GM19468 (cell line): ENCODE data around the gene EPN2.

Experiments used
- ATAC-seq: cut with Tn5 transposase; IDR thresholded peaks from one replicate; pipeline ENCODE4 v1.9.1; 2021; ENCODE audit warnings: mild to moderate bottlenecking, moderate library complexity, moderate number of reproducible peaks; ENCODE audit not compliant: unreplicated experiment; ENCODE audit errors: extremely low read depth

EPN2 gene

DNA sequence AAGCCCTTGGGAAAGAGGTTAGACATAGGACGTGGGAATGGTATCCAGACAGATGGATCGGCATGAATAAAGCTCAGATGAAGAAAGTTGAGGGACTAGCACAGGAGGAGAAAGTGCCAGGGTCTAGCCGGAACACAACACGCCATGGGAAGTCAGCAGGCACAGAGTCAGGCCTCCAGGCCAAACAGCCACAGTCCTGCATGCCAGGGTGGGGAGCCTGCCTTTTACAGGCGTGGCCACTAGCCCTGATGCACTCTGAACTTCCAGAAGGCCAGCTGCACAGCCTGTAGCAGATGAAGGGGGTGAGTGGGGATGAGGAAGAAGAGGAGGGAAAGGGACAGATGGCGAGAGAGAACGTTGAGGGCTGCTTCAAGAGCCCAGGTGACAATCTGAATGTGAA, 120.2 kb downstream of the EPN2 start:
- ATAC-seq = no peak

DNA sequence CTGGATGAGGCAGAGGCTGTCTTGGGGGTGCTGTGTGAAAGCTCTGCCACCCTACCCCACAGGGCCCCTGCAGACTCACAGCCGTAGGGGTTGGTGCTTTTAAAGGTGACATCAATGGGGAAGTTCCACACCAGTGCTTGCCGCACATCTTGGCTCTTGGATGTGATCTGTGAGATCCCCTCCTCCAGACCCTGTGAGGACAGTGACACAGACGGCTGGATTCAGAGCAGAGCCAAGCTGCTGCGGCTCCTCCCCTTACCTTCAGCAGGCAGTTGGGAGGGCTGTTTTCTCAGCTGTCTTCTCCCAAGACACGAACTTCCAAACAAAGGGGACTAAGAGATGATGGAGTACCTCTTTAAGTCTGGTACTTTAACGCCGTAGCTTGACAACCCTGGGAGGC, 120.6 kb downstream of the EPN2 start:
- ATAC-seq = no peak

DNA sequence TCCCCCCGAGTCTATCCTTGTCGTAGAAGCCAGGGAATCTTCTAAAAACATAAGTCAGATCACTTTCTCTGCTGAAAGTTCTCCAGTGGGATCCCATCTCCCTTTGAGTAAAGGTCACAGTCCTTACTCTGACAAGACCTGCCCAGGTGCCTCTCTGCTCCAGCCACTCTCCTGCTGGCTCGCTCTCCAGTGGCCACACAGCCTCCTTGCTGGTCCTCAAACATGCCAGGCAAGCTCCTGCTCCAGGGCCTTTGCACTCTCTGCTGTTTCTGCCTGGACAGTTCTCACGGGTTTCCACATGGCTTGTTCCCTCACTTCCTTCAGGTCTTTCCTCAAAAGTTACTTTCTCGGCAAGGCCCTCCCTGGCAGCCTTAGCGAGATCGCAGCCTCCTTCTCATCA, 122.0 kb downstream of the EPN2 start:
- ATAC-seq = no peak

DNA sequence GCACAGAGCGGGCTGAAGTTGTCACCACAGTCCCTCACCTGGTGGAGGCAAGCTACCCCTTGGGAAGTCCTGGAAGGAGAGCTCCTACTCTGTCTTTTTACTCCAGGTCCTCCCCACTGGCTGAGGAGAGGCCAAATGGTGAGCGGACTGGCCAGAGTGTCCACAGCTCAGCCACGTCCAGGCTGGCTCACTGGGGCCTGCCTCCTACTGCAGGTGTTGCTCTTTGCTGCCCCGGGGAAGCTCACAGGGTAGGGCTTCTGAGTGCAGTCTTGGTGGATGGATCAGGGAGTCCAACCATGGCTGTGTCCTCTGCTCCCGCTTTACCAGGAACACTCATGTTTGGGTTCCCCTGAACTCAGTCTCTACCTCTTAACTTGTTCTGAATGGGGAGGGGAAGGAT, 122.7 kb downstream of the EPN2 start:
- no peak for ATAC-seq

DNA sequence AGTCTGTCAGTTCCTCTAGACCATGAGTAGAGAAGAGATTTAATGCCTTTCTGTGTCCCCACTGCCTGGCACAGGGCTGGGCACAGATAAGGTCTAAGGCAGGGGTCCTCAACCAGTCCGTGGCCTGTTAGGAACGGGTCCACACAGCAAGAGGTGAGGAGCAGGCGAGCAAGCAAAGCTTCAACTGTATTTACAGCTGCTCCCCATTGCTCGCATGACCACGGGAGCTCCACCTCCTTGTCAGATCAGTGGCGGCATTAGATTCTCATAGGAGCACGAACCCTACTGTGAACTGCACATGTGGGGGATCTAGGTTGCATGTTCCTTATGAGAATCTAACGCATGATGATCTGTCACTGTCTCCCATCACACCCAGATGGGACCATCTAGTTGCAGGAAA, 123.6 kb downstream of the EPN2 start:
- ATAC-seq = no peak

DNA sequence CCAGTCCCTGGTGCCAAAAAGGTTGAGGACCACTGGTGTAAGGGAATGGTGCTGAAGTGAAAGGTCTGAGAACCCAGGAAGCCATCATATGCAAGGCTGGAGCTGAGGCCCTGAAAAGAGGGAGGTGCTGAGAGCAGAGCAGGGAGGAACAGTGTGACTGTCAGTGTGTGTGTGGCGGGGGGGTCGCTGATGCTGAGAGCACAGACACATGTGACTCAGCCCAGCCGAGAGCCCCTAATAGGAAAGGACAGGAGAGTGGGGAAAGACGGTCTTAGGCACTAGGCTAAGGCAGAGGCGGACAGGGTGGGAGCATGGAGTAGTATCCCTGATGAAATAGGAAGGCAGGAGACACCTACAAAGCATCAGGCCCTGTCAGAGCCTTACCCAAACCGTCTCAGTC, 124.2 kb downstream of the EPN2 start:
- no peak for ATAC-seq

DNA sequence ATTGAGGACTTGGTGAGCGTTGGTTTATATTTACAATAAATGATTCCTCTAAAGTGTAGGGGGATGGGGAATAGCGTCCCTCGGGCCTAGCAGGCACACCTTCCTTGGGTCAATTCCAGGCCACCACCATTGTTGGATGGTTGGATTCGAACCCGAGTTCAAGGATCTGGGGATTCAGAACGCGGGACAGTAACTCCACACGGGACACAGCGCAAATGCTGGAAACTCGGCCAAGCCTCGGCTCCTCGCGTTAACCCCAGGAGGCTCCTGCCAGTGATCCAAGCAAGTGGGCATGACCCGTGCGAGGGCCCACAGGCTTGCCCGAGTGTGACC, 124.7 kb downstream of the EPN2 start:
- no peak for ATAC-seq

DNA sequence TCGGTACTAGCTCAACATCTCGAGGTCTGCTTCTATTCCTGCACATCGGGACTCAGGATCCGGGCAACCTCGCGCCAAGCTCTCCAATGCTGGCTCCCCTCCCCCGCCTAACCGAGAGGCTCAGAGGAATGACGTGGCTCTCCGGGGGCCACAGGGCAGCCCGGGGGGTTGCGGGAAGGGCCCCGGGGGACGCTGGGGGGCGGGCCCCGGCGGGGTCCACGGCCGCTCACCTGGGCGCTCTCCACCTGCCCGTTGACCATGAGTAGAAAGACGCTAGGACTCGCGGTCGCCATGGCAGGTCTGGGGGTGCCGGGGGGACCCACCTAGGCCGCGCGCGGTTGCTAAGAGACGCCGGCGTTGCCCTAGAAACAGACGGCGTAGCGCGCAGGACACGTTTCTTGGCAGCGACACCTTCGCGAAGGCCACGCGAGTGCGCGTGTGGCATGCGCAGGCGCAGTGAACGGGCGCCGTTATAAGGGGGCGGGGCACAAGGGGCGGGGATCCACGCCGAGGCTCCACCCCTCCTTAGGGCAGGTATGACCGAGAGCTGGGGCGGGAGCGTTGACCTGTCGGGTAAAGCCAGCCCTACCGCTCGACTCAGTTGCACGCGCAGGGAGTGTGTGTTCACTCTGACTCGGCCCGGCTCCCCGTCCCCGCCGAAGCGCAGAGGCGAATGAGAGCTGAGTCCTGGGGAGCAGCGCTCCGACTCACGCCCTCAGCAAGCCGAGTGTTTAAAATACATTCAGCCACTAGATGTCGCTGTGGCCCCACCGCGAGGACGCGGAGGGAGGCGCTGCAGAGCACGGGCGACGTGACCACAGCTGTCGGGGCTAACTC, 125.3 kb downstream of the EPN2 start, which contains the start of gene B9D1:
Gene B9D1, minus strand, starts transcription at position 447 of the 837 bp plus-strand sequence. Its CDS starts 154 bp downstream, at position 293.
- ATAC-seq = peak; percentile 67

DNA sequence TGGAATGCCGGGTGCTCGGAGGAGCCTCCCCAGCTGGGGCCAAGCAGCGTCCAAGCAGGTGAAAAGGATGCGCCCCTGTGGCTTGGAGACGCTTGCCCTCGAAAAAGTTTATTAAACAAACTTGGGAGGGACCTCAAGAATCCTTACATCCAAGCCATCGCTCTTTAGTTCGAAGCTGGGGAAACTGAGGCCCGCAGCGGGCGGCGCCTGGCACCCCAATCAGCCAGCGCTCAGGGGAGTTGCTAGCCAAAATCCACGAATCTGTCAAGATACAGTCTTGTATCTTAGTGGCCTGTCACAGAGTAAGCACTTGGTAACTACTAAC, 125.9 kb downstream of the EPN2 start:
- ATAC-seq = no peak

DNA sequence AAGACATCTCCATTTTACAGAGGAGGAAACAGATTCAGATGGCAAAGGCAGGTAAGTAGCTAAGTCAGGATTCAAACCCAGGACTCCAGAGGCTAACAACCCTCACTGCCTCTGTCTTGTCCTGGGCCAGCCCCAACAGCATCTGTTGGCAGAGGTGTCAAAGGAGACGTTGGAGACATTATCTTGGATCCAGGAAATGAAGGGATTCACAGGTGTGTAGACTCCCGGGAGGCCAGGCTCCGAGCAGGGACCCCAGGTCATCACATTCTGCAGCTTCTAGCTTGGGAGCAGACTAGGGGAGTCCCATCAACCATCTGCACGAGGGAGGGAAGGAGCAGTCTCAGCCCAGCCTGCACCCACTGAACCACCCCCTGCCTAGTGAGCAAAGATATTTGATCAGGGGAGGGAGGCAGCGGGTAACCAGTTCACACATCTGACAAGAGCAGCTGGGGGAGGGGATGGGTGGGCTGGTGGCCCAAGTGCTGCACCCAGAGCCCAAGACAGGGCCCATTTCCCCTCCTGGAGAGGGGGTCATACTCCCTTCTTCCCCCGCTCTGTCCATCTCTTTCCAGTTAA, 126.4 kb downstream of the EPN2 start:
- ATAC-seq = no peak

DNA sequence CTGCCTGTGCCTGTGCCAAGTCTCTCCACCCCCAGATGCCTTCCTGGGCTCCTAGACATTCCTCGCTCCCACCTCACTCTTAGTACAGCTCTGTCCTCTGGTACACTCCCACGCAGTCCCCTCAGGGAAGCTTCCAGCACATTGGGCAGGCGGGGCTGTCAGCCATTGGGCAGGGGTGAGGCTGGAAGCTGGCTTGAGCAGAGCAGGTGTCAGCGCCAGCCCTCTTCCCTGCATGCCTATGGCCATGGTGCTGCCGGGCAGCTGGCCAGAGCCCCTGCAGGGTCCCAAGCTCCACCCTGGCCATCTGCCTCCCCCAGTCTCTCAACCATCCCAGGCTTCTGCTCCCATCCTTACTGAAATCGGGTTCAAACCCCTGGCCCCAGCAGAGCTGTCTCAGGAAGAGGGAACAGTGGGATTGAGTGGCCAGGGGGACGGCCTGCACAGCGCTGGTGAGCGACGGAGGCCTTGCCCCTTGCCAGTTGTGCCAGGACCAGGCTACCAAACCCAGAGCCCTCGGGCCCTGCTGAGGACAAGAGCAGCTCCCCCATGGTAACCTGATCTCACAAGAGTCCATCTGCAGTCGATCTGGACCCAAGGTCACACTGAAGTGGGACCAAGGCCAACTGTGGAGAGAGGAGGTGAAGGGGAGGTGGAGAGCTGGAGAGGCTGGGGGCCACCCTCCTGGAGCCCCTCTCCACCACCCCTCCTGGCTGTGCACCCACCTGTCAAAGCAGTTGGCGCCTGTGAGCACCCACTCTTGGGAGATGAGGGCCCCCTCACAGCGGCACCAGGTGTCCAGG, 127.7 kb downstream of the EPN2 start:
- ATAC-seq = no peak

DNA sequence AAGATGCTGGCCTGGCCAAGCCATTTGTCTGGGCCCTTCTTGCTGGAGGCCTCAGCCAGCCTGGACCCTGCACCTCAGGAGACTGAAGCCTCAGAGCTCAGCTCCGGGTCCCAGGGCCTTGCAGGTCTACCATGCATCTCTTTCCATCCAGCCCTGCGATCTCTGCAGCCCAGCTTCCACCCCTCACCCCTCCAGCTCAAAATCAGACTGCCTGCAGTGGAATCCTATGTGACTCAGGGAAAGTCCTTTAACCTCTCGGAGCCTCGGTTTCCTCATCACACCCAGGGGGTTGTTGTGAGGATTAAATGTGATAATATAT, 128.3 kb downstream of the EPN2 start:
- ATAC-seq = no peak

DNA sequence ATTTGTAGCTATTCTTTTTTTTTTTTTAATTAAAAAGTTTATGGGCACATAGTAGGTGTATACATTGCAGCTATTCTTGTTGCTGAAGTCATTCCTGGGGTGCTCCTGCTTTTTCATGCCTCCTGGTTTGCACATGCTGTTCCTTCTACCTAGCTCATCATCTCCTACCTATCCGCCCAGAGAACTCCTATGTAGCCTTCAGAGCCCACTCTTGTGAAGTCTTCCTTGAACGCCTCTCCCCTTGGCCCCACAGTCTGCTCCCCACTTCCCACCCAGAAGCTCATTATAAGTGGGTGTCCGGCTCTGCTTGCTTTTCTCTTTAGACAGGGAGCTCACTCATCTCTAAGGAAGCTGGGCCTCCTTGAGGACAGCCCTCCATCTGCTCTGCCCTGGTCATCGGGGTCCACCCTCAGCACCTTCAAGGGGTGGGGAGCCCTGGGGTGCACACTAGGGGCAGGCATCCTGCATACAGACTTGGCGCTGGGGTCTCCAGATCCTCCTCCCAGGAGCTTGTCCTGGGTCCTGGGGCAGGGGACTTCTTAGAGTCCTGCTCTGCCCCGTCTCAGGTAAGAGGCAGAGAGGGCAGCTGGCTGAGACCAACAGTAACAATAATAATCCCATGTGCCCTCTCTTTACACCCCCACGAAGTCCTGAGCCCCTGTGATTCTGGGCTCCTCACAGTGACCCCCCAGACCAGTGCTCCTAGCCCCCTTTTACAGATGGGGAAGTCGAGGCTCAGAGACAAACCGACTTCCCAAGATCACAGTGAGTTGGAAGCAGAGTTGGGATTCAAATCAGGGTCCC, 128.9 kb downstream of the EPN2 start:
- ATAC-seq = no peak

DNA sequence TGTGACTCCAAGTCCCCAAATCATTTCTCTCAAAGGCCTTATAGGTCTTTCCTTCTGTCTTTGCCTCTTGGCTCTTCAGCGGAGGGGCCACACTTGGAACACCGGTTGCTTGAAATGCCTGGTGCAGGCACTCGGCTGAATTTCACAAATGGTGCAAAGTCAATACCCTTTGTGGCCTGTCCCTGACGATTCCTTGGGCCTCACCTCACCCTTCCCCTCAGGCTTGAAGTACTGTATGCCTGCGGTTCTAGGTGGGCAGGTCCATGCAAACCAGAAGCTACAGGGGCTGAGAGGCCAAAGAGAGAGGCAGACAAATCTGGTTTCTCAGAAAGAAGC, 129.4 kb downstream of the EPN2 start:
- no peak for ATAC-seq

DNA sequence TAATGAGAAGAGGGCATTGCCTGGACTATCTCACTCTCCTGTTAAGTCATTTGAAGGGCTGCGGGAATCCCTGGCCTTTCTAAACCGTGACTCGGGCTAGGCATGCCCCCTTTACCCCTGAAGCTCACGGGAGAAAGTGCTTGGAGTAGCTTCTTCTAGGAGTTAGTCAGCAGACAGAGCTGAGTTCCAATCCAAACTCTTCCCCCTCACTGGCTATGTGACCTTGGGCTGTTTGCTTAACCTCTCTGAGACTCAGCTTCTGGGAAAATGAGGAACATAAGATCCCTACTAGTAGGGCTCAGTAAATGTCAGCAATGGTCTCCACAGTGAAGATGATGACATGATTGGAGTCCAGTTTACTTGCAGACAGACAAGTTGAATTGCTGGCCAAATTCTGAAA, 131.1 kb downstream of the EPN2 start:
- ATAC-seq = no peak

DNA sequence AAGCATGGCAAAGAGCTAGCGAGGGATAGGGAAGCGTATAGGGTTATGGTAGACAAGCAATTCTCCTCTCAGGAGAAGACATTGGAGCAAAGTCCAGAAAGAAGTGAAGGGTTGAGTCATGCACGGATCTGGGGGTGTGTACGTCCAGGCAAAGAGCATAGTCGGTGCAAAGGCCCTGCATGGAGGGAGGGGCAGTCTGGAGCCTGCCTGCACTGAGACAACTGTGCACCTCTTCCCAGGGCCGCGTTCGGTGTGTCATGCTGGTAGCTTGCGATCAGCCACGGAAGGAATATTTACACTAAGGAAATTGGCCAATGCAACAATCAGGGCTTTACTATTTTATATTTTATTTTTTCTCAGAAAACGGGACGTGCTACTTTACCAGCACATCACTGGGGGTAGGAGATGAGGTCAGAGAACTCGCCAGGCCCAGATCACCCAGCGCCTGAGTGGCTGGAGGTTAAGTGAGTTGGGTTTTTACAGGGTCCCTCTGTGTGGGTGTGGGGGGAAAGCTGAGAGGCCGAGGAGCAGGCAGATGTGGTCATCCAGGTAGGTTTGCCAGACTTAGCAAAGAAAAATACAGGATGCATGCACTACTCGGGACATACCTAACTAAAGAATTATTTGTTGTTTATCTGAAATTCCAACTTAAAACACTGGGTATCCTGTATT, 132.1 kb downstream of the EPN2 start:
- ATAC-seq = no peak

DNA sequence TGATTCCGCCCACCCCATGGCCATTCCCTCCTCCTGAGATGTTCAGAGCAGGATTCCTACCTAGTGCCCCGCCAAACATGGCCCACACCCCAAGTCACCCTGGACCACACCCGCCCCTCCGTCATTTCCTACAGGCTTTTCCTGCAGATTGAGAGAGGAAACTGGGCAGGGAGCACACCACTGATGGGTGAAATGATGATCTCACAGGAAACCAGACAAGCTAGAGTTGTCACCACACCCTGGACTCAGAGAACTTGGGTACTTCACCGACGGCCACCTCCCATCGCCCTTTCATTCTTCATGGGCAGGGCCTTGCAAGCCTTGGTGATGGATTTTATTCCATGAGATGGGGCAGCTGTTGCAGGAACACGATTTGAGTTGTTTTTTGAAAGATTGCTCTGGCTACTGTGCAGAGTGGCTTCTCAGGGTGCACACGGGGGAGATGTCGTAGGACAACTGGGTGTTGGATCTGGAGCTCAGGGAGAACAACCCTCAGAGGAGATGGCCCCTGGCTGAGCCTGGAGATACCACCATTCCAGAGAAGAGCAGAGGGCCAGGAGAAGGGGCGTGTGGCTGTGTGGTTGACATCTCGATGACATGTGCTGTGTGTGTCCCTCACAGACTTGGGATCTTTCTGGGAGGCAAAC, 132.8 kb downstream of the EPN2 start:
- ATAC-seq = no peak

DNA sequence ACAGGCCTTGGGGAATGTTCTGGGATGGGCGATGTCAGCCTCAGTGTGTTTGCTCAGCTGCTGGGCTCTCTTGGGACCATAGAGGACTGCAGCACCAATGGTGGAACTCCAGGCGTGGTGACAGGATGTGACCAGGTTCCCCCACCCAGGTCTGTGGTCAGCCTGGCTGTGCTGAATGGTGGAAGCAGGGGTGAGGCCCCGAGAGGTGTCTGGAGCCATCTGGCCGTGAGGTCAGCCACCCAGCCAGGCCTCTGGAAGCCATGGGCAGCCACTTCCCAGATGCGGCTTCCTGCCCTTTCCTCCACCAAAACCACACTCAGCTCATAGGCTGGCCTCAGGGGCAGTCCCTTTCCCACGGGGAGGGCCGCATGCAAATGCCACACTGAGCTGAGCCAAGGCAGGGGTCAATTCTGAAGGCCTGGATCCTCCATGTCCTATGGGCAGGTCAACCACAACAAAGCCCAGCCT, 133.4 kb downstream of the EPN2 start:
- no peak for ATAC-seq

DNA sequence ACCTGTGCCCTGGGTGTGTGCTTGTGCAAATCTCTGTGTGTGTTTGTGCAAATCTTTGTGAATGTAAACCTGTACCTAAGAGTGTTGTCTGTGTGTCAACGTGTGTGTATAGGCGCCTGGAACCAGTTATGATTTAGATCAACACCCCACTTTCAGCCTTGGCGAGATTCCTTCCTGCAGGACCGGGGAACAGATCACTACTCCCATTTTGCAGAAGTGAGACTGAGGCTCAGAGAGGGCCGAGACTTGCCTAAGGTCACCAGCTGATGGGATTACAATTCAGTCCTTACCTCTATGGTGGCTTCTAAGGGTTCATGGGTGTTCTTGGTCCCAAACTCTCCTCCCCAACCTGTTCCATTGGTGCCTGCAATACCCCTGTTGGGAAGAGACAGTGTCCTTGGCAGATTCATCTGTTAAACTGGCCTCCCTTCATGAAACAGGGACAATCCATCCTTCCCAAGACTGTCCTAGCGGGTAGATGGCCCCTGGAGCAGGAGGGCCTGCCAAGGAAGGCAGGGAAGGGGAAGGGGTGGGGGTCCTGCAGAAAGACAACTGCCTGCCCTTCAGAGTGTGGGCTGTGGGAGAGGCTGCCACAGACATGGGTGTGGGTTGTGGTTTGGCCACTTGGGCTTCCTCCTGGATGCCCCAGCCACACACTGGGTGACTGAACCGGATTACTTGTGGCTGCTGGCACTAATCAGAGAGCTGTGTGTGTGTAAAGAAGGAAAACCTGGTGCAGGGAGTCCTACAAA, 134.3 kb downstream of the EPN2 start:
- no peak for ATAC-seq
